Retinal pigment epithelial cell (primary cell): ENCODE data around the gene DNPH1.
A peak's percentile ranks its signal among the peaks of the same experiment; 100 is the strongest.

ENCODE experiments used
- DNase-seq: peaks from one replicate; pipeline ENCODE4 v3.0.0-alpha.2; 2010; ENCODE audit warnings: low read depth
- H3K4me3 ChIP-seq: 2 replicates; pipeline ENCODE4 v1.5.1; 2011; ENCODE audit warnings: mild to moderate bottlenecking, low read length, control low read depth, moderate library complexity
- CTCF ChIP-seq: conservative IDR thresholded peaks from 2 replicates; pipeline ENCODE4 v1.5.1; 2011; ENCODE audit warnings: low read depth, low read length, control low read depth, inconsistent platforms

Gene DNPH1

DNA sequence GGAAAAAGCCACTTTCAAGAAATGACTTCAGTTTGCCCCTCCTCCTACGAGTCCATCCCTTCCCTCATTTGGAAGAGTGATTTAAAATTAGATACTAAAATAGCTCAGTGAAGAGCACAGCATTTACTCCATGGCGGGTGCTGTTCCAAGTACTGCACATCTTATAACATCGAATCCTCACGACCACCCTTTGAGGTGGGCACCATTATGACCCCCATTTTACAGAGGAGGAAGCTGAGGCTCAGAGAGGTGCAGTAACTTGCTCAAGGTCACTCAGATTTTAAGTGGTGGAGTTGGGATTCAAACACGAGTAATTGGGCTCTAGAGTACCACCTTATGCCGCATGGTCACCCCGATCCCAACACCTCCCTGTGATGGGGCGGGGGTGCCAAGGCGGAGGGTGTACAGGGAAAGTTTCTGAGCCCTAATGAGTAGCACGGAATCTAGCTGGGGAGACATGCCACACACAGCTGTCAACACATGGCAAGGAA, 39.5 kb upstream of the DNPH1 start:
- TF ChIP-seq CTCF, result no peak
- no peak for DNase-seq

DNA sequence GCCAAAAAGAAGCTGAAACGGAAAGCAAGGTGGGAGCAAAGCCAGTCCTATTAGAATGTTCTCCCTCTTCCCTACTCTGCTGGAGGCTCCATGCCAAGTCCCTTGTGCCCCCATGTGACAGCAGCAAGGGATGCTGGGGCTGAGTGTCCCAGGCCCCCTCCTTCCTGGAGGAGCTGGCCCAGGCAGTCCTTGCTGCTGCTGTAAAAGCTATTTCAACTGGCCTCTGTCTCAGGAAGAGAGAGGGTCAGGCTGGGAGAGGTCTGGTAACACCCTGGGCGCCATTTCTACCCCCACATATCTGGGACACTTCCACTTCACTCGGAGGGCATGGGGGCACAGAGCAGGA, 39.0 kb upstream of the DNPH1 start:
- DNase-seq, result no peak
- TF ChIP-seq CTCF, result no peak
- no peak overlapping the region for H3K4me3 ChIP-seq

More for the DNA sequence above, 39.5 kb upstream of the DNPH1 start:
- no peak overlapping the region for H3K4me3 ChIP-seq

- H3K4me3 ChIP-seq, result no peak overlapping the region
- no peak for TF ChIP-seq CTCF
- DNase-seq, result no peak
Observed at GRCh38 chr6:43267619-43268354, 38.5 kb upstream of the DNPH1 start.

DNA sequence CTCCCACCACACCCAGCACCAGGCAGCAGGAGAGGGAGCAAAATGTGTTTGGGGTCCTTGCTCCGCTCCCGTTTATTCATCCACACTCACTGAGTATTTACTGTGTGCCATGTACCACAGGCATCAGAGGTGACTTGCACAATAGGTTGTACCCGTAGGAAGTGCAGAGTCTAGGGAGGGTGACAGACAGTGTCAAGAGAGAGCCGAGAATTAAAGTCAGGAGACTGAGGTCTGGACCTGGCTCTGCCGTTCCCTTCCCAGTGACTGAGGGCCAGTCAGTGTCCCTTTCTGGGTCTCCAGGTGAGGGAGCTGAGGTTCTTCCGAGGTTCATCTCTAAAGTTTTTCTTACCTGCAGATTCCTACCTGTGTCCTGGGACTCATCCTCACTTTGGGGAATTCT, 36.3 kb upstream of the DNPH1 start:
- no peak overlapping the region for H3K4me3 ChIP-seq
- DNase-seq, result no peak
- no peak for TF ChIP-seq CTCF

- no peak for TF ChIP-seq CTCF
- no peak overlapping the region for H3K4me3 ChIP-seq
- DNase-seq, result no peak
Observed at GRCh38 chr6:43264599-43265145, 35.4 kb upstream of the DNPH1 start.

GRCh38 chr6:43263314-43264178, 34.3 kb upstream of the DNPH1 start:
- no peak for DNase-seq
- H3K4me3 ChIP-seq, result no peak overlapping the region
- TF ChIP-seq CTCF, result peak; percentile 83
